B cell (primary cell): Measurements from ENCODE around the gene CSMD2.

Experiments used
- CTCF ChIP-seq: fragments of 200-600 bp; IDR thresholded peaks from one replicate; pipeline ENCODE4 v1.8.0; 2022; ENCODE audit warnings: antibody characterized with exemption, mild to moderate bottlenecking
- EZH2 ChIP-seq: IDR thresholded peaks from 2 replicates; pipeline ENCODE4 v1.6.1; 2012; ENCODE audit warnings: borderline replicate concordance, low read depth, mild to moderate bottlenecking, moderate library complexity, low read length; ENCODE audit not compliant: insufficient read depth, poor library complexity, severe bottlenecking

GRCh38 chr1:33650708-33651107 lies 514.3 kb downstream of the CSMD2 start:
- TF ChIP-seq CTCF, result no peak
- TF ChIP-seq EZH2, result no peak
